Measurements from ENCODE around the gene CDC26. TPM values are rescaled to one million over a fixed set of nuclear protein-coding genes. Genes with fewer than 3 reads are reported as not detected.
"Not testable (repeated sequence)": the region's sequence is repeated elsewhere in the genome, so short reads cannot be mapped to it uniquely, and the experiment has no call there.

Gene CDC26
- total and polyA plus RNA-seq, 8 donors = 7.2 to 66.4 (median 27.1) TPM

DNA sequence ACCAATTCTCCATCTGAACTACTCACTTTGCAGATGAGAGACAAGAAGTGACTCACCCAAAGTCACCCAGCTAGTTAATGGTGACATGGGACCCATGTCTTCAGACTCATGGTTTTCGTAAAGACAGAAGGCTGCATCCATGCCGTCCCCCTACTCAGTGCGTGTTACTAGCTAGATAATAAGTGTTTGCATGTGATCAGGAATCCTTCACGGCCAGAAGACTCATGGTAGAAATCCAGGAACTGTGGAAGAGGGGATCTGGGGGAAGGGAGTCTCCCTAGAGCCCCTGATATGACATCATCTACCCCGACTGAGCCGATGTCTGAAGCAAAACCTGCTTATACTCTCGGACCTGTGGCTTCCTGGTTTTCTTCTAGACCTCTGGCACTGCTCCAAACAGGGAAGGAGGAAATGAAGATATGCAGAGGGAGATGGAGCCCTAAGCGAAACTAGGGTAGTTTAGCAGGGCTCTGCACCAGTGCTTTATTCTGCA lies 24.5 kb upstream of the CDC26 start:
- TF ChIP-seq EP300 (IDR thresholded peaks at IDR 0.05) (no peak), POLR2AphosphoS5 (IDR thresholded peaks at IDR 0.05) (peak in 1 of 3 donors; percentile 63), POLR2A (IDR thresholded peaks at IDR 0.05) (no peak)
- TF ChIP-seq, protein P1, sequence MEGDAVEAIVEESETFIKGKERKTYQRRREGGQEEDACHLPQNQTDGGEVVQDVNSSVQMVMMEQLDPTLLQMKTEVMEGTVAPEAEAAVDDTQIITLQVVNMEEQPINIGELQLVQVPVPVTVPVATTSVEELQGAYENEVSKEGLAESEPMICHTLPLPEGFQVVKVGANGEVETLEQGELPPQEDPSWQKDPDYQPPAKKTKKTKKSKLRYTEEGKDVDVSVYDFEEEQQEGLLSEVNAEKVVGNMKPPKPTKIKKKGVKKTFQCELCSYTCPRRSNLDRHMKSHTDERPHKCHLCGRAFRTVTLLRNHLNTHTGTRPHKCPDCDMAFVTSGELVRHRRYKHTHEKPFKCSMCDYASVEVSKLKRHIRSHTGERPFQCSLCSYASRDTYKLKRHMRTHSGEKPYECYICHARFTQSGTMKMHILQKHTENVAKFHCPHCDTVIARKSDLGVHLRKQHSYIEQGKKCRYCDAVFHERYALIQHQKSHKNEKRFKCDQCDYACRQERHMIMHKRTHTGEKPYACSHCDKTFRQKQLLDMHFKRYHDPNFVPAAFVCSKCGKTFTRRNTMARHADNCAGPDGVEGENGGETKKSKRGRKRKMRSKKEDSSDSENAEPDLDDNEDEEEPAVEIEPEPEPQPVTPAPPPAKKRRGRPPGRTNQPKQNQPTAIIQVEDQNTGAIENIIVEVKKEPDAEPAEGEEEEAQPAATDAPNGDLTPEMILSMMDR (IDR thresholded peaks at IDR 0.05) = no peak
- intact Hi-C loops (cut with DNase I; ENCODE audit: low total_unique reads) = no loop called here
- peak overlapping the region in 1 of 5 donors; percentile 11 for H3K27ac ChIP-seq
- peak overlapping the region in 1 of 4 donors; percentile 1 for H3K4me3 ChIP-seq
- DNase-seq = peak; percentile 53 to 92
- no peaks in the 10 kb centered on the region for H3K36me3 ChIP-seq
- H3K27me3 ChIP-seq = no peaks in the 10 kb centered on the region
- whole genome bisulfite sequencing, 5 donors = 21 to 40% (median 33%) methylated on average over 7 to 8 of the region's 8 CpGs
- H3K4me1 ChIP-seq = peaks cover 0 to 13% (median 8%) of the 10 kb centered on the region in 4 donors
- H3K9me3 ChIP-seq = no peaks in the 10 kb centered on the region

DNA sequence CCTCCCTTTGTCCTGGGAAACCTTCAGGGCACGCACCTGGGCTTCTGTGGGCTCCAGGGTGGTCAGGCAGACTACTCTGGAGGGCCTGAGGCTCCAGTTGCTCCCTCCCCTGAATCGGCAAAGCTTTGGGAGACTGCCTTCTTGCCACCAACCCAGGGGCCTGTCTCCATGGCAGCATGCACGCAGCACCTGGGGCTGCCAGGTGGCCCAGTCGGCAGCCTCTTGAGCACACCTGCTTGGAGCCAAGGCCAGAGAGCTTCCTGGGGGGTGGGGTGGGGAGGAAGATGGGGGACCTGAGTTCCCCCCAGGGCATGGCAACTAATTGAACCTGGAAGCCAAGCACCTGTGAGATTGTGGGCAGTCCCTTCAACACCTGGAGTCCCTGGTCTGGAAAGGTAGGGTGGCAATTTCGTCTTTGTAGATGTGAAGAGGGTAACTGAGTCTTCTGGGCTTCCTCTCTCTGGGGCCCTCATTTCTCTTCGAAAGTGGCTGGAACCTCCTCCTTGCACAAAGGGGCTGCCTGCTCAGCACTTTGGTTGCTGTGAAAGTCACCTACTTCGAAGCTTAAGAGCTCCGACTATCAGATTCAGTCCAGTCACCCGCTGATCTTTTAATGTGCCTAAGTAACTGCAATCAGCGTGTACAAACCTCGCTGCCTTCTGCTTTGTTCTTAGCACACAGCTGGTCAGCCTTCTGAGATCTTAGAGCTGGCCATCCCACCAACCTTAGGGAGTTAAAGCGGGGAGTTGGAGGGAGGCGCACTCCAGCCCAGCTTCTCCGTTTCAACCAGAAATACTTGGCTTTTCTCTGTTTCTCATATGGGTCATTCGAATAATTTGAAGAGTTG lies 23.8 kb upstream of the CDC26 start:
- peak in 1 of 2 donors; percentile 44 for DNase-seq
- no peak overlapping the region for H3K27ac ChIP-seq
- no peaks in the 10 kb centered on the region for H3K9me3 ChIP-seq
- no peaks in the 10 kb centered on the region for H3K27me3 ChIP-seq
- TF ChIP-seq, protein P1 (IDR thresholded peaks at IDR 0.05) = no peak
- TF ChIP-seq EP300 (IDR thresholded peaks at IDR 0.05) = no peak
- no peak for TF ChIP-seq POLR2AphosphoS5 (IDR thresholded peaks at IDR 0.05)
- no peak for TF ChIP-seq POLR2A (IDR thresholded peaks at IDR 0.05)
- intact Hi-C loops (cut with DNase I; ENCODE audit: low total_unique reads) = no loop called here
- no peak overlapping the region for H3K4me3 ChIP-seq
- H3K4me1 ChIP-seq = peaks cover 0 to 13% (median 8%) of the 10 kb centered on the region in 4 donors
- H3K36me3 ChIP-seq = peaks cover 0 to under 1% (median 0%) of the 10 kb centered on the region in 4 donors
- 86 to 91% (median 88%) methylated on average over 12 to 15 of the region's 15 CpGs for WGBS, 5 donors

DNA sequence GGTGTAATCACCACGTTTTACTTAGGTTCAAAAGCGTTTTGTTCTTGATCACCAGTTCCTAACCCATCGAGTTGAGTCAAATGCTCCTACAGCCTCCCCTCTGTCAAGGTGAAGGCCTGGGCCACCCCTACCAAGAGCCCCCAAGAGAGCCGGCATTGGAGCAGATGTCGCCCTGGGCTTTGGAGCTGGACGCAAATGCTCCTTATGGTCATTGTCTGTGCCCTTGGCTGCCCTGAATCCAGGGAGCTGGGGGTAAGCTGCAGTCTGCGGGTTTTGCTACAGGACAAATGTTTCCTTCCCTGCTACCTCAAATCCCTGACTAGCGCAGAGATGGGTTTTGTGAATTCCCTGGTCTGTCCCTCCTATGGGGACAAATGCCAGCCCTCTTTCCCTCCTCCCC lies 22.9 kb upstream of the CDC26 start:
- intact Hi-C loops (cut with DNase I; ENCODE audit: low total_unique reads) = no loop called here
- H3K4me3 ChIP-seq = no peak overlapping the region
- 93 to 95% (median 94%) methylated on average over 8 of the region's 8 CpGs for WGBS, 5 donors
- DNase-seq = no peak
- no peaks in the 10 kb centered on the region for H3K27me3 ChIP-seq
- TF ChIP-seq POLR2AphosphoS5 (IDR thresholded peaks at IDR 0.05) = no peak
- no peak for TF ChIP-seq EP300 (IDR thresholded peaks at IDR 0.05)
- TF ChIP-seq, protein P1 (IDR thresholded peaks at IDR 0.05) = no peak
- TF ChIP-seq POLR2A (IDR thresholded peaks at IDR 0.05) = no peak
- H3K4me1 ChIP-seq = peaks cover 0 to 13% (median 8%) of the 10 kb centered on the region in 4 donors
- H3K36me3 ChIP-seq = peaks cover 0 to 9% (median 5%) of the 10 kb centered on the region in 4 donors
- no peaks in the 10 kb centered on the region for H3K9me3 ChIP-seq
- H3K27ac ChIP-seq = no peak overlapping the region

- H3K36me3 ChIP-seq = peaks cover 8 to 22% (median 19%) of the 10 kb centered on the region in 4 donors
- intact Hi-C loops (cut with DNase I; ENCODE audit: low total_unique reads) = no loop called here
- H3K27me3 ChIP-seq = no peaks in the 10 kb centered on the region
- no peak overlapping the region for H3K4me3 ChIP-seq
- H3K27ac ChIP-seq = no peak overlapping the region
- WGBS, 5 donors = 76 to 83% (median 78%) methylated on average over 9 of the region's 9 CpGs
- no peak for DNase-seq
- no peaks in the 10 kb centered on the region for H3K9me3 ChIP-seq
- H3K4me1 ChIP-seq = peaks cover 0 to 13% (median 6%) of the 10 kb centered on the region in 4 donors
- TF ChIP-seq POLR2A (IDR thresholded peaks at IDR 0.05) (no peak), EP300 (IDR thresholded peaks at IDR 0.05) (no peak), POLR2AphosphoS5 (IDR thresholded peaks at IDR 0.05) (no peak)
- TF ChIP-seq, protein P1 (IDR thresholded peaks at IDR 0.05) = no peak
Observed at GRCh38 chr9:113296796-113297558, 21.6 kb upstream of the CDC26 start.

GRCh38 chr9:113296247-113296646 lies 20.9 kb upstream of the CDC26 start:
- intact Hi-C loops (cut with DNase I; ENCODE audit: low total_unique reads) = not testable (repeated sequence)
- 60 to 72% (median 65%) methylated on average over 8 of the region's 8 CpGs for WGBS, 5 donors

More at GRCh38 chr9:113296247-113296646, 20.9 kb upstream of the CDC26 start:
- H3K4me3 ChIP-seq, H3K27me3 ChIP-seq, H3K27ac ChIP-seq, DNase-seq, H3K9me3 ChIP-seq: not testable (repeated sequence)
- peaks cover 16 to 30% (median 26%) of the 10 kb centered on the region in 4 donors for H3K36me3 ChIP-seq
- peaks cover 0 to 13% (median 6%) of the 10 kb centered on the region in 4 donors for H3K4me1 ChIP-seq
